NCI-H748 (cell line): ENCODE measurements around the gene NQO2.
"Not testable (repeated sequence)": the region's sequence is repeated elsewhere in the genome, so short reads cannot be mapped to it uniquely, and the experiment has no call there.

ENCODE experiments used
- DNase-seq: peaks from one replicate; lab custom pipeline; 2025; ENCODE audit not compliant: unreplicated experiment; lab: John Stamatoyannopoulos, UW

The NQO2 gene

DNA sequence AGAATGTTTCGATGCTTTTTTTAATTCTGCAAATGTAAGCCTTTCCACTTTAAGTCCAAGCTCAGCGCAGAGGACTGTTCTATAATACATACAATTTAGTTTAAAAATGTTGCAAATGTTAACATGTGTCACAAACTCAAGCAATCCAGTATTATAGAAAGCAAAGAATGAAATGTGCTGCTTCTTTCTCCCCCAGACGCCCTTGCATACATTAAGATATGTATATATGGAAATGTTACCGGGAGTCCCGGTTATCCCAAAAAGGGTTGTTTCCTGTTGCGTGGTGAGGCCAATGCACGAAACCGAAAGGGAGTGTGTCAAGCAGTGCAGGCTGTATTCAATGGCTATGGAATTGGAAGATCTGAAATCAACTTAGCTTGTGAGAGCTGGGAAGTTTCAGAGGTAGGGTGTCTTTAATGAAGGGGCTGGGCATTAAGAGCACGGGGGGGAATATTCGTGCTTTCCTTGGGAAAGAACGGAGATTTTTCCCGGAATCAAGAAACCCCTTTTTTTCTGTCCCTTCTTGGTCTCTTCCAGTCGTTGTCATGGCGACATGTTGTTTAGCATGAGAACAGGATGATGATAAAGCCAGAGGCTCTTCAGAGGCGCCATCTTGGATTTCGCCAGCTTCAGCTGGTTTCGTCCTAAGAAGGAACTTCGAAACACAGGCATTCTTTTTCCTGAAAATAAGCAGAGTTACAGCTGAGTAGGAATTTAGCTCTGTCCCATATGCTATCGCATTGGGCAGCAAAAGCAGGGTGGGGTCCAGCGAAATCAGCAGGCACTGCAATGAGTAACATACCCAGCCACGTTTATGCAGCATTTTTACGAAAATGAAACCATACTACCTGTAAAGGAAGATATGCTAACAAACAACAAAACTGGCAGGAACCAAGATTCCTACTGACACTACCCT lies 10.1 kb upstream of the NQO2 start:
- peak; percentile 97 for DNase-seq

- peak; percentile 69 for DNase-seq
These were observed 9.3 kb upstream of the NQO2 start for GRCh38 chr6:2990248-2990931.

DNA sequence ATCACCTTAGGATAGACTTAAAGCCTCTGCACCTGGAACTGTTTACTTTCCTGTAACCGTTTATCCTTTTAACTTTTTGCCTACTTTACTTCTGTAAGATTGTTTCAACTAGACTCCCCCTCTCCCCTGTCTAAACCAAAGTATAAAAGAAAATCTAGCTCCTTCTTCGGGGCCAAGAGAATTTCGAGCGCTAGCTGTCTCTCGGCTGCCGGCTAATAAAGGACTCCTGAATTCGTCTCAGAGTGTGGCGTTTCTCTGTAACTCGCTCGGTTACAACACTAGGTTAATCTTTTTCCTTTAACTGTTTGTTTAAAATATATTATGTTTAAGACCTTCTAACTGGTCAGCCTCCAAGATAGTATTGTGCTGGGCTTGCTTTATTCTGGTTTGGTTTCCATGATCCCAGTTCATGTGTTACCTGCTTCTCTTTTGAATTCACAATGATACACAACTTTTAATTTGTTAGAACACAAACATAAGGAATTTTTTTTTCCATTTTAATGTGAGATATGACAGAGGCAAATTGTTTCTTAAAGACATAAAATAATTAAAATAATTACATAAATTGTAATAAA lies 8.7 kb upstream of the NQO2 start:
- no peak for DNase-seq

DNA sequence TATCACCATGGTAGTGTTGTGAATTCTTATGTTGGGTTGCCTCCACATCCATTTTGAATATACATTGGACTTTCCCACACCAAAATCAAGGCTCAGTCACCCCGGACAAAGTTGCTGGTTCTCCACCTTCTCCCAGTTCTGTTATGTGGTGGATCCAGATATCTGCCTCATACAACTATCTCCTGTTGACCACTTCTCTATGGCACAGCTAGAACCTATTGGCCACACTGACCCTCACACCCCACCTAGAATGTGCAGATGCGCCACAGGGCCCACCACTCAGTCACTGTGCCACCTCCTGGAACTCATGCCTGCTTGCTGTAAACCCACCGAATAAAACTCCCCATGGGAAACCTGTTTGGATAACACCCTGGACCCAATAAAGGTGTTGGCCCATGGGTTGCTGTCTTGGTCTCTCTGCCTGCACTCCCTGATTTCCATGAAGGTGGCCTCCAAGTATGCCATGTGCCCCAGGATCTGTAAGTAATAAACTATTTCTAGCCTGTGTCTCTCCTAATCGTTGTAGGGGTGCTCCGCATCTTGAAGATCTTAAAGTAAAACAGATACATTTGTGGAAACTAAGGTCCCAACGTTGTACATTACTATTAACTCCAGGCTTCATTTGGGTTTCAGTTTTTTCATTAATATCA lies 7.2 kb upstream of the NQO2 start:
- DNase-seq, result no peak

DNA sequence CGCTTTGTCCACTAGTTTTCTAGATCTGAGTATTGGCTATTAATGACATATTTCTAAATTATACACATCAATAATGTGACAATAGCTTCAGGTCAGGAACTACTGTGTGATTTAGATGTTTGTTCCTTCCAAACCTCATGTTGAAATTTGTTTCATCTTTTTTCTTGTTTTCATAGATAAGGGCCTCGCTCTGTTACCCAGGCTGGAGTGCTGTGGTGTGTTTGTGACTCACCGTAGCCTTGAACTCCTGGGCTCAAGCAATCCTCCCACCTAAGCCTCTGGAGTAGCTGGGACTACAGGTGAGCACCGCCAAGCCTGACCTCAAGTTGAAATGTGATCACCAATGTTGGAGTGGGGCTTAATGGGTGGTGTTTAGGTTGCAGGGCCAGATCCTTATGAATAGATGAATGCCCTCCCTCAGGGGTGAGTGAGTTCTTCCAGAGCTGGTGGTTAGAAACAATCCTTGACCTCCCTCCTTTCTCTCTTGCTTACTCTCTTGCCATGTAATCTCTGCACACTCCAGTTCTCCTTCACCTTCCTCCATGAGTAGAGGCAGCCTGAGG lies 5.9 kb upstream of the NQO2 start:
- no peak for DNase-seq

DNA sequence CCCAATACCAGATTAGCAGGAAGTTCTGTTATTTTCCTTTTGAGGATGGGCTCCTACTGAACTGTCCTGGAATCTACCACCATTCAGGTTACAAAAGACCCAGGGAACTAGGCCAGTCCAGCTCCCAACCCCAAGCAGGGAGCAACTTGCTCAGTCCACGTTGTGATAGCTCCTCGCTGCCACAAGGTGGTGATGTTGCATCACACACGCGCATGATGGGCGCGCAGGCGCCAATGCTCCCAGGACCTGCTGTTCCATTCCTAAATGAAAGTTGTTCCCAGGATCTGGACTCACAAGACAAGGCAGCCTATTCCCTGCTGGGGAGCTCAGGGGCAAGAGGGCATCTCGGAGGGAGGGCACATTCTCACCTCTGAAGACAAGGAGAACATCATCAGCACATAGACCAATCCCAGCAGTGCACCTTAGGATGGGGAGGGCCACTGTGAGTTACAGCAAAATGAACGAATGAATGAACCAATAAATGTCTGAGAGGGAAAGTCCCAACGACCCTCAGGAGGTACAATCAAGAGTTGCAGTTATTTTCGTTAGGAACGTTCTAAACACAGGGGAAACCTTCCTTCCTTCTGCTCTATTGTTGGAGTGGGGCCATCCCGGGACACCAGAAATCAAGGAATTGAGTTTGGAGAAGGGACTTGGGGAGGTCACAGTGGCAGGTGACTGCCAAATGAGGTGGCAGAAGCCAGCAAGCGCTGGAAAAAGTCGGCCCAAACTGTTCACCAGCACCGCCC lies 1.3 kb upstream of the NQO2 start:
- DNase-seq, result peak; percentile 47

- DNase-seq, result no peak
These were observed 586 bp upstream of the NQO2 start for GRCh38 chr6:2998998-2999617.

GRCh38 chr6:3001146-3001772 lies 1.6 kb downstream of the NQO2 start:
- no peak for DNase-seq

DNA sequence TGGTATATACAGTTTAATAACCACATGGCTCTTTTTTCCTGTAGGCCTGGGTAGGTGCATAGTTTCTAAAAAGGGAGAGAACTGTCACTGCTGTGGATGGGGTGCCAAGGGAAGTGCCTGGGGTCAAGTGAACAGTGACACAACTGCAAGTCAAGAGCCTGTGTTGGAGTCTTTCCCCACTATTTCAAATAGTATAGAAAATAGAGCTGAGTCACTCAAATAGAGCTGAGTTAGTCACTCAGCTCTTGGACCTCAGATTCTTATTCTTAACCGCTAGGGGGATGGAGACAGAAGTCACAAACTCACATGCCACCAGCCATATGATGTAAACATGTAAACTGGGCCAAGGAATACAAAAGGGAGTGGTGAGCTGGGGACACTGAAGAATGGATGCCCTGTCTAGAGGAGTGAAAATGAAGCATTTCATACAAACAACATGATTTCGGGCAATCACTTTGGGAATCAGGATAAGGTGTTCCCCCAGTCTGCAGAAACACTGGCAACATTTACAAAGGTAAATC lies 2.1 kb downstream of the NQO2 start:
- peak; percentile 51 for DNase-seq

DNA sequence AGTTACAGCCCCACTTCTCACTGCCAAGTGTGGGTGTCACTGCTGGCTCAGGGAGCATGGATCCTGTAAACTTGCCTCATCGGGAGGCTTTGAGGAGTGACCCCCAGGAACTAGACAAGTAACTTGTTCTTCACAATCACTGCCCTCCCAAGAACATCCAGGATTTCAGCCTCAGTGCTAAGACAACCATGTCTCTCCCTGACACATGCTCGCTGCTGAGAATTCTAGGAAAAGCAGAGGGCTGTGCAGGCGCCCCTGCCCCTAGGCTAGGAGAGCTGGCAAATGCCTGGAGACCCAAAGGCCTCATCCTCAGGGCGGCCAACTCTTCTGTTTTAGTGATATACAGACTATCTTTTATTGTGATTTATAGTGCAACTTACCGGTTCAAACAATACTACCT lies 3.5 kb downstream of the NQO2 start:
- DNase-seq, result not testable (repeated sequence)

DNA sequence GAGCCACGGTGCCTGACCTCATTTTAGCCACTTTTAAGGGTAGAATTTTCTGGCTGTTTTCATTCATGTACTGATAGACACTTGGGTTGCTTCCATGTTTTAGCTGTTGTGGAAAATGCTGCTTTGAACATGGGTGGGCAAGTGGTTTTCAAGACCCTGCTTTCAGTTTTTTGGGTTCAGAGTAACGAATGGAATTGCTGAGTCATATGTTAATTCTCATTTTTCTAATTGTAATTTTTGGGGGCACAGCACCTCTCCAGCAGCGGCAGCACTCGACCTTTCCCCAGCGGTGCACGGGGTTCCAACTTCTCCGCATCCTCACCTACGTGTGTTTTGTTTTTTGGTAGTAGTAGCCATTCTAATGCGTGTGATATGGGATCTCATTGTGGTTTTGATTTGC lies 5.4 kb downstream of the NQO2 start:
- no peak for DNase-seq

DNA sequence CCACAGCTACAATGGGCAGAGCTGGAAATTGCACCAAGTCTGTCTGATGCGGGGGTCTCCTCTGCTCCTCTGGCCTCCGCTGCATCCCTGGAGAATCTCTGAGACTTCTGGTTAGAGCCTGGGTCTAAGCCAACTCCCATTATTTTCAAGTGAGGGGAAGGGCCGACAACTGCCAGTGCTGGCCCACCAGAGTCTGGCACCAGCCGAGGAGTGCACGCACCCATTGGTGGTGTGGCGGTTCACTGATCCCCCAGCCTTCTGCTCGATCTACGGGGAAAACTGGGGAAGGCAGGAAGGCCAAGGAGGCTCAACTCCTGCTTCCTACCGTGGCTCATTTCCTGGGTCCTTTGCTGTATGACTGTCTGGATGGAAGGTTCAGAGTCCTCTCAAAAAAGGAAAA lies 6.2 kb downstream of the NQO2 start:
- no peak for DNase-seq

DNA sequence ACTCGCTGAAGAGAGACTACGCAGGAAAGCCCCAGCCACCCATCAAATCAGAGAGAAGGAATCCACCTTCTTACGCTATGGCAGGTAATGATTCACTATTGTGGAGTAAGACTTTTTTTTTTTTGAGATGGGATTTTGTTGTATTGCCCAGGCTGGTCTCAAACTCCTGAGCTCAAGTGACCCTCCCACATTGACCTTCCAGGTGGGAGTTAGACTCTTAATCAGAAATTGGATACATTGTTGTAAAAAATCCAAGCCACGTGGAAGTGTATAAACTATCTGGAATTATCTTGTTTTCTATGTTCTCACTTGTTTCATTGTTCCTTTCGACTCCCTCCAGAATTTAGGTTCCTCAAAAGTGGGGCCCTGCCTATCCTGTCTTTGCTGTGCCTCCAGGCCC lies 6.8 kb downstream of the NQO2 start:
- DNase-seq, result no peak

DNA sequence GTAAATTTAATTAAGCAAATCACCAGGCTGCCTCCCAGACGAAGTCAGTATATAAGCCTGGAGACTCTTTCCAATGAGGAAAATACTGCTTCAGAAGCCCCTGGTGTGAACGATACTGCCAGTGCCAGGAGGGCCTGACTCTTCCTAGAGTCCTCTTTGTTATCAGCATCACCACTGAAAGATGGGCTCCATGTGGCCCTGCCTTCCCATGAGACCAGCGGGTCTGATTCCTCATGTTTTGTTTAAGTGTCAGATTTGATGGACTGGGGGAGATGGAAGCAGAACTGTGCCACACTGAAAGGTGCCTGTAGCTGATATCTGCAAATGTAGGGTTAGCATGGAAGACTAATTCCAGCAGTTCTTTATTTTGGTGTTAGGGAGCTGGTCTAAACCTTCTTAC lies 7.9 kb downstream of the NQO2 start:
- DNase-seq, result no peak

GRCh38 chr6:3008712-3009265 lies 9.1 kb downstream of the NQO2 start:
- not testable (repeated sequence) for DNase-seq

DNA sequence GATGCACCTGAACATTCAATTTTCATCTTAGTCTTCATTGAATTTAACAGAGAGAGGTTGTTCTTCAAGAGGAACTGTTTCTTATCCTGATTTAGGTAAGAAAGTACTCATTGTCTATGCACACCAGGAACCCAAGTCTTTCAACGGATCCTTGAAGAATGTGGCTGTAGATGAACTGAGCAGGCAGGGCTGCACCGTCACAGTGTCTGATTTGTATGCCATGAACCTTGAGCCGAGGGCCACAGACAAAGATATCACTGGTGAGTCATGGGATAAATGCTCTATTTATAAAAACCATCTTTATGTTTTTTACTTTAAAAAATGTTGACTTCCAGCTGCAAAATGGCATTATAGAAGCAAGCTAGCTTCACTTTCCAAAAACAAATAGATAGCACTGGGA lies 10.2 kb downstream of the NQO2 start:
- no peak for DNase-seq

GRCh38 chr6:3011158-3011557 lies 11.5 kb downstream of the NQO2 start:
- DNase-seq, result no peak

DNA sequence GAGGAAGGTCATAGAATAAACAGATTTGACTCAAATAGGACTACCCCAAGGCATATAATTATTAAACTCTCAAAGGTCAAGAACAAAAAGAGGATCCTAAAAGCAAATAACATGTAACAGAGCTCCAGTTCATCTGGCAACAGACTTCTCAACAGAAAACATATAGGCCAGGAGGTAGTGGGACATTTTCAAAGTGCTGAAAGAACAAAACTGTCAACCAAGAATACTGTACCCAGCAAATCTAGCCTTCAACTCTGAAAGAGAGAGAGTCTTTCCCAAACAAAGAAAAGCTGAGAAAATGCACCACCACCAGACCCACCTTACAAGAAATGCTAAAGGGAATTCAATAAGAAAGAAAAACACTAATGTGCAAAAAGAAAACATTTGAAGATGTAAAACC lies 11.9 kb downstream of the NQO2 start:
- DNase-seq, result no peak

- DNase-seq, result no peak
These were observed 13.8 kb downstream of the NQO2 start for GRCh38 chr6:3013486-3013885.
